NCI-H146 treated with DMSO at 0.1 percent for 48 hours (cell line): ENCODE results near the gene GPR26.
"Not testable (repeated sequence)": the region's sequence is repeated elsewhere in the genome, so short reads cannot be mapped to it uniquely, and the experiment has no call there.

Source experiments
- DNase-seq: peaks from one replicate; lab custom pipeline; 2025; ENCODE audit not compliant: unreplicated experiment; lab: John Stamatoyannopoulos, UW

GPR26 gene

GRCh38 chr10:123704812-123705211 is 38.7 kb downstream of the GPR26 start:
- DNase-seq = no peak

GRCh38 chr10:123706236-123706635 is 40.1 kb downstream of the GPR26 start:
- no peak for DNase-seq

- DNase-seq = no peak
Measured at GRCh38 chr10:123715546-123715945, 49.4 kb downstream of the GPR26 start.

GRCh38 chr10:123717336-123717735 is 51.2 kb downstream of the GPR26 start:
- no peak for DNase-seq

- no peak for DNase-seq
Measured at GRCh38 chr10:123718544-123719060, 52.4 kb downstream of the GPR26 start.

GRCh38 chr10:123720536-123720935 is 54.4 kb downstream of the GPR26 start:
- DNase-seq = no peak

- no peak for DNase-seq
Measured at GRCh38 chr10:123721441-123722049, 55.4 kb downstream of the GPR26 start.

- DNase-seq = no peak
Measured at GRCh38 chr10:123722351-123722750, 56.2 kb downstream of the GPR26 start.

GRCh38 chr10:123724747-123725146 is 58.6 kb downstream of the GPR26 start:
- no peak for DNase-seq

- no peak for DNase-seq
Measured at GRCh38 chr10:123726381-123726780, 60.2 kb downstream of the GPR26 start.

- no peak for DNase-seq
Measured at GRCh38 chr10:123726836-123727235, 60.7 kb downstream of the GPR26 start.

- no peak for DNase-seq
Measured at GRCh38 chr10:123729523-123729922, 63.4 kb downstream of the GPR26 start.

- not testable (repeated sequence) for DNase-seq
Measured at GRCh38 chr10:123736917-123737316, 70.8 kb downstream of the GPR26 start.

GRCh38 chr10:123741146-123741545 is 75.0 kb downstream of the GPR26 start:
- DNase-seq = no peak

GRCh38 chr10:123741711-123742110 is 75.6 kb downstream of the GPR26 start:
- no peak for DNase-seq

- no peak for DNase-seq
Measured at GRCh38 chr10:123742751-123743440, 76.7 kb downstream of the GPR26 start.

GRCh38 chr10:123743441-123744223 is 77.5 kb downstream of the GPR26 start:
- DNase-seq = no peak

- no peak for DNase-seq
Measured at GRCh38 chr10:123744224-123744536, 78.0 kb downstream of the GPR26 start.
